GM19239 (cell line): ENCODE results near the gene CALHM3.

Experiments used
- DNase-seq: peaks from one replicate; pipeline ENCODE4 v3.0.0; 2011; ENCODE audit warnings: low spot score; ENCODE audit not compliant: insufficient read length
- FAIRE-seq: peaks from 2 replicates; lab custom pipeline; 2011; peaks lifted over from hg19 to GRCh38; lab: Jason Lieb, UNC

Gene CALHM3

DNA sequence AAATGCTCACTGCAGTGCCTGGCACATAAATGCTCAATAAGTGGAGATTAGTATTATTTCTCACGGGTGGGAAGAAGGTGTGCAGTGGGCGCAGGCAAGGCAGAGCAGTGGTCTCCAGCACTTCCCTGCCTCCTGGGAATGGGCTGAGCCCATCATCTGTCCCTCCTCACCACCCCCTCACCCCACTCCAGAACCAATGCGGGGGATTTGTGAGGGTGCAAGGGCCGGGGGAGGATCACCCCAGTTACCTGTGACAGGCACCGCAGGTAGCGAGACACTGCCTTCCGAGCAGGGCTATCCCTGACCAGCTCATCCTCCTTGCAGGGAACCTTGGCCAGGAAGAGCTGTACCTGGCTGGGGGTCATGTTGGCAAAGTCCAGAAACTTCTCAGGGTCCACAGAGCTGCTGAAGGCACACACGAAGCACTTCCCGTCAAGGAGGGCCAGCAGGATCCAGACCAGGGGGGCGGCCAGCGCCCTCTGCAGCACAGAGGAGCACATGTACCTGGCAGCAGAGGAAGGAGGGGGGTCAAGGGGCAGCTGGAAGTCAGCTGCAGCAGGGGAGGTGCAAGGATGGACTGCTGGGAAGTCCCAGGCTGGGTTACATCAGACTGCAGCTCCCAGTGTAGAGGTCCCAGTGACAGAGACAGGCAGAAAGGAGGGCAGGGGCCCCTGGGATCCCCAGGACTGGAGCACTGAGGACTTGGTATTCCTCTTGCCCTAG, 2.8 kb downstream of the CALHM3 start:
- DNase-seq (no peak), FAIRE-seq (no peak)

DNA sequence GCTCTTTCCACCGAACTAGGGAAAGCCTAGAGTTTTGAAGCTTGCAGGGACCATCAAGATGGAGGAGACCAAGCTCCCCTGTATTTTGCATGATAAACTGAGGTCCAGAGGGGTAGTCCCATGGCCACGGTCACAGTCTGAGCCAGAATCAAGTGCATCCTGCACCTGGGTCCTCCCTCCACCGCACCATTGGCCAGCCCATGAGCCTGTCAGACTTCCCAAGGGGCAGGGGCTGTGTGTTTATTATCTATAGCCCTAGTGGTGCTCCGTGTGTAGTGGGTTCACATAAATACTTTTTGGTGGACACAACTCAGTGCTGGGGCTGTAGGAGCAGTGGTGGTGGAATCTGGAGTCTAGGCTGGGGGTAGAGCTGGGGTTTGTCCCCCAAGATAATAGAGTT, 3.6 kb downstream of the CALHM3 start:
- DNase-seq, result no peak
- FAIRE-seq, result no peak

DNA sequence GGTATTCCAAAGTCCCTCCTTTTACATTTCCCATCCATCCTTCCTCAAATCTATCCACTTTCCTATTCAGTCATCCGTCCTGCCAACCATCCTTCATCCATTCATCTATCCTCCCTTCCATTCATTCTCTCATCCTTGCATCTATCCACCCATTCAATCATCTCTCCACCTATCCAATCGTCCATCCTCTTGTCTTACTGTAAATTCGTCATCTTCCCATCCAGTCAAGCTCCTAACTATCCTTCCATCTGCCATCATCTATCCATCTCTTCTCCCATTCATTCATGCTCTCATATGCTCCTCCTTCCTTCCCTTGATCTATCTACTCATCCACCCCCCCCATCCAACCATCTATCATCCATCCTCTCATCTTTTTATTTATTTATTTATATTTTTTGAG, 5.0 kb downstream of the CALHM3 start:
- FAIRE-seq (no peak), DNase-seq (no peak)

DNA sequence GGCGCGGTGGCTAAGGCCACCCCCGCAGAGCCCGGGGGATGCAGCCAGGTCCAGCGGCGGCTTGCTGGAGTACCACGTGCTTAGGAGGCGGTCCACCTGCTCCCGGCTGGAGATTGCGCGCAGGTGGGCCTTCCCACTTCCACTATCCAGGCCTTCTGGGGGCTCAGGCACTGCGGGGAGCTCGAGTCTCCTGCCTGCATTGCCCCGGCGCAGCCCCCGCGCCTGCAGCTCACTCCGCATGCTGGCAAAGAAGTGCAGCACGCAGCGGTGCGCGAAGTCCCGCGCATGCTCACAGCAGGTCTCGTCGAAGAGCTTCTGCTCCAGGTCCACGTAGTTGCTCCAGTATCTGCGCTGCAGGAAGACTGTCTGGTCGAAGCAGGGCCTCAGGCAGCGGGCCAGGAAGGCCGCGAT, 5.8 kb downstream of the CALHM3 start:
- DNase-seq (no peak), FAIRE-seq (no peak)

DNA sequence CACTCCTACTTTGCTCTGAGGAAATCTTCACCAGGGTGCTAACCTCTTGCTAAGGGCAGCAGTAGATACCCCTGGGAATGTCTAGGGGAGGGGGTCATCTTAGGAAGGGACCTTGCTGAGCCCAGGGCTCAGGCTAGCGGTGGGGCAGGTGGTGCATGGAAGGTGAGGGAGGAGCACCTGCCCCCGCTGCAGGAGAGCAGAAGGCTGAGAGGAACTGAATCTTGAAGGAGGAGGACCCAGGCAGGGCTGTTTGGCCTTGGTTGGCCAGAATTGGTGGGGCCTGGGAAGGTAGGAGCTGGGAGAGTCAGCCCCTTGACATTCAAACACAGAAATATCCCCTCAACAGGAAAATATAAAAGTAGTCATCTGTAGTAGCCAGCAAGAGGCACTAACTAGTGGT, 7.0 kb downstream of the CALHM3 start:
- FAIRE-seq, result peak; percentile 80
- DNase-seq, result no peak

DNA sequence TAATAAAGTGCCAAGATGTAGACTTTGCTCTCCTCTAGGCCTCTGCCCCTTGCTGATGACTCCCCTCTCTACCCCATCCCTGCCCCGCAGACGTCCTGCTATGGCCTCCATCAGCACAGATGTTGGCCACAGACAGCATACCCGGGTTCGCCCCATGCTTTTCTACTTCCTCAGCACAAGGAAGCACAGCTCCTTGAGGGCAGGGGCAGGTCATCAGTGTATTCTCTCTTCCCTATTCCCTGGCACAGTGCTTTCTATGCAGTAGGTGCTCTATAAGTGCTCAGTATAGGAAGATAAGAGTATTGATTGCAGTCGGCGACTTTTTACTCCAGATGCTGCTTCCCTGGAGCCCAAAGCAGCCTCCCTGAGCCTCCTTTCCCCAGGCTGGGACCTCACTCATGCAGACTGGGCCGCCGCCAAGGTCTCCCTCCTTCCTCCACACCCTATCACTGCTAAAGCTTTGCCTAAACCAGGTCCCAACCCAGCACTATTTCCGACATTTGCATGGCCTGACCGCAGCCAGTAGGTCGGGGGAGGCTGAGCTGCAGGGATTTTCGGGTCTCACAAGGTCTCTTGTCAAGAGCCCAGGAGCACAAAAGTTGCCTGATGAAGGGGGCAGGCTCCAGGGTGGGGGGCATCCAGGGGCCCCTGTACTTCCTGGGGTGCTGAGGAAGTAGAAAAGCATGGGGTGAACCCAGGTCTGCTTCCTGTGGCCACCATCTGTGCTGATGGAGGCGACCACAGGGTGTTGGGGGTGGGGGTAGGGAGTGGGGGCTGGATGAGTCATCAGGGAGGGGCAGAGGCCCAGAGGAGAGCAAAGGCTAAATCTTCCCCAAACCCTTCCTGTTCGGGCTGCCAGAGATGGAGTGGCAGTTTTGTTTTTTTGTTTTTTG, 8.0 kb downstream of the CALHM3 start:
- DNase-seq (peak; percentile 72), FAIRE-seq (peak; percentile 99)

DNA sequence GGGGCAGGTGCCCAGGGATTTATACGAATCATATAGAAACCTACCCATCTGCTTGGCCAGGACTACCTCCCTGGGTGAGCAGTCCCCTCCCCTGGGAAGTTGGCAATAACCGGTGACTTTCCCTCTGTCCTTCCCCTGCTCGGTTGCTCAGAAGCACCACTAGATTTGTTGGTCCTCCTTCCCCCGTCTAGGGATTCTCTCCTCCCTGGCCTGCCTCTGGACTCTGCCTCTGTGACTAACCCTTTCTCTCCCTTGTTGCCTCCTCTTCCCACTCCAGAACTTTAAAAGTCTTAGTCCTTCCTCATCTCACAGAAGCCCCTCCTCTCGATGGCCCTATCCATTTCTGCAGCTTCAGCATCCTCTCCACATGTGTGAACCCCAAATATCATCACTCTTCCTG, 9.8 kb downstream of the CALHM3 start:
- FAIRE-seq (peak; percentile 45), DNase-seq (no peak)

DNA sequence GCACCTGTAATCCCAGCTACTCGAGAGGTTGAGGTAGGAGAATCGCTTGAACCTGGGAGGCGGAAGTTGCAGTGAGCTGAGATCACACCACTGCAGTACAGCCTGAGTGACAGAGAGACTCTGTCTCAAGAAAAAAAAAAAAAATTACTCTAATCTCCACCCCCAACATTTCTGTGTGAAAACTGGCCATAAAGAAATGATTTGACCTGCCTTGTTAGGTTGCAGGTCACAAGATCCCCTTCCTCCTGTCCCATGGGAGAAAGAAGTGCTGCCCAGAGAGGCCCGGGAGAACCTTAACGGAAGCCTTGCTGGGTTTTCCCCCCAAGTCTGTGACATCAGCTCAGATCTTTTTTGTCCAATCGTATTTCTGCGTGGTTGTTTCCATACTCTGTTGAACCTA, 11.6 kb downstream of the CALHM3 start:
- DNase-seq (no peak), FAIRE-seq (peak; percentile 80)

DNA sequence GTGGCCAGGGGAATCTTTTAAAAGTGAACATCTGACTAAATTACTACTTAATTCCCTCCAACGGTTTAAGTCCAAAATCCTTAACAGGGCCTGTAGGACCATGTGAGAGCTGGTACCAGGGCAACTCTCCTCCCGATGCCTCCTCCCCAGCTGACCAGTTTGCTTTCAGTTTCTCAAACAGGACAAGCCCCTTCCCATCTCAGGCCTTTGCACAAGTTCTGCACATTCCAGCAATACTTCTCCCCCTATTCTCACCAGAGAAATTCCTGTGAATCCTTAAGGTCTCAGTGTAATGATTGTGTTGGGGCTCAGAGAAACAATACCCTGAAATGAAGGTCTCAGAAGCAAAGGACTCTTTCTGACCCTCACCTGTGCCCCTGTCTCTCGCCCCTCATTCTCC, 12.3 kb downstream of the CALHM3 start:
- DNase-seq (no peak), FAIRE-seq (peak; percentile 74)

DNA sequence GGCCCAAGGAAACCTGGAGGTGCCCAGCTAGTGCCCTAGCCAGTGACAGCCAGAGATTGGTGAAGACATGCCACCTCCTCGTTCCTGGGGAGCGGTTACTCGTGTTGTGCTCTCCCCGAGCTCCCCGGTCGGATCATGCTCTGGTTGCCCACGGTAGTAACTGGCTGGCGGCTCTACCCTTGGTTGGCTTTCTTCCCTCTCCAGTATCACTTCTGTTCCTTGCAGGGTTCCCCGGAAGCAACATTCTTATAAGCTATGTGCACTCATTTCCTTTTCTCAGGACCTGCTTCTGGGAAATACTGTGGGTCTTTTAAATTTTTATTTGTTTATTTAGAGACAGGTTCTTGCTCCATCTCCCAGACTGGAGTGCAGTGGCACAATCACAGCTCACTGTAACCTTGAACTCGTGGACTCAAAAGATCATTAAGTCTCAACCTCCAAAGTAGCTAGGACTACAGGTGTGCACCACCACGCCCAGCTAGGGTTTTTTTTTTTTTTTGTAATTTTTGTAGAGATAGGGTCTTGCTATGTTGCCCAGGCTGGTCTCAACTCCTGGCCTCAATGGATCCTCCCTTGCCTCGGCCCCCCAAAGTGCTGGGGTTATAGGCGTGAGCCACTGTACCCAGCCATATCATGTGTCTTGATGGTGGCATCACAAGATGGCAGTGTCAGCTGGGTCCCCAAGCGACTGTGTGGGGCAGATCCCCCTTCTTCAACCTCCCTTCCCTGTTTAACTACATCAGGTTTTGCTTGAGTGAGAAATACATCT, 13.4 kb downstream of the CALHM3 start:
- DNase-seq (no peak), FAIRE-seq (no peak)

DNA sequence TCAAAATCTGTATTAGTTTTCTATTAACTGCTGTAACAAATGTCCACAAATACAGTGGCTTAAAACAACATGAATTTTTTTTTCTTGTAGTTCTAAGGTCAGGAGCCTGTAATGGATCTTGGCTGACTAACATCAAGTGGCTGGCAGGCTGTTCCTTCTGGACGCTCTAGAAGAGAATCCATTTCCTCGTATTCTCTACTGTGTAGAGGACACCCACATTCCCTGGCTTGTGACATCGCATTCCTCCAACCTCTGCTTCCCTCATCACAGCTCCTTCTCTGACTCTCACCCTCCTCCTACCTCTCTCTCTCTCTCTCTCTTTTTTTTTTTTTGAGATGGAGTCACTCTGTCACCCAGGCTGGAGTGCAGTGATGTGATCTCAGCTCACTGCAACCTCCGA, 15.5 kb downstream of the CALHM3 start:
- DNase-seq (no peak), FAIRE-seq (no peak)

DNA sequence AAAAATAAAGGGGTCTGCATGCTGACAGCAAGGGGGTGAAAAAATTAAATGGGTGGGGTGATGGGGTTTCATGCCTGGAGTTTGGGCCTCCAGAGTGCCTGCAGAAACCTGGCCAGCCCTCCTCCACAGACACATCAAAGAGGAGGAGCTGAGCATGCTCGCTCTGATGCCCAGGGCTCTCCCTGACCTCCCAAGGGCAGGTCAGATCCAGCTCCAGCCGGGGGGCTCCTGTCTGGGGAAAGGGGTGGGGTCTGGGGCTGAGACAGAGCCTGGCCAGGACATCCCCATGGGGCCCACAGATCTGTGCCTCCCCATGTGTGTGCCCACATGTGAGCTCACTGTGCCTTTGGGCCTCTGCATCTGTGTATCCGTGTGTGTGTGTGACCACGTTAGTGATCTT, 19.4 kb downstream of the CALHM3 start:
- DNase-seq (no peak), FAIRE-seq (no peak)

DNA sequence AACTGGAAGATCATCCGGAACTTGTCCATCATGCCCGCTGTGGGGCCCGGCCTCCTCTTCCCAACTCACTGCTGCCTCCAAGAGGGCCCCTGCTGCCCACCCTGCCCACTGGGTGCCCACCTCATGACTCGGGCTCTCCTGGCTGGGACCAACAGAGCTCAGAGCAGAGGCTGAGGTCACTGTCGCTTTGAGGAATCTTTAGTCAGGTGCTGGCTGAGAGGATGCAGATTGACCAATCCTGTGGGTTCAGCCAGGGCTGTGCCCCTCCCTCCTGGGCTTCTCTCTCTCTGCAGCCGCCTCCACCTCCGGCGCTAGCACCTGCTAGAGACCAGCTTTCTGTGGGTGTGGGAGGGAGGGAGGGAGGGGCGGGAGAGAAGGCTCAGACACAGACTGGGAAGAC, 20.3 kb downstream of the CALHM3 start, which contains the start of gene CALHM1:
CALHM1 (minus strand) TSS at position 181 of the 400 bp plus-strand sequence; CDS start at position 32, 149 bp downstream.
- peak; percentile 65 for DNase-seq
- no peak for FAIRE-seq

DNA sequence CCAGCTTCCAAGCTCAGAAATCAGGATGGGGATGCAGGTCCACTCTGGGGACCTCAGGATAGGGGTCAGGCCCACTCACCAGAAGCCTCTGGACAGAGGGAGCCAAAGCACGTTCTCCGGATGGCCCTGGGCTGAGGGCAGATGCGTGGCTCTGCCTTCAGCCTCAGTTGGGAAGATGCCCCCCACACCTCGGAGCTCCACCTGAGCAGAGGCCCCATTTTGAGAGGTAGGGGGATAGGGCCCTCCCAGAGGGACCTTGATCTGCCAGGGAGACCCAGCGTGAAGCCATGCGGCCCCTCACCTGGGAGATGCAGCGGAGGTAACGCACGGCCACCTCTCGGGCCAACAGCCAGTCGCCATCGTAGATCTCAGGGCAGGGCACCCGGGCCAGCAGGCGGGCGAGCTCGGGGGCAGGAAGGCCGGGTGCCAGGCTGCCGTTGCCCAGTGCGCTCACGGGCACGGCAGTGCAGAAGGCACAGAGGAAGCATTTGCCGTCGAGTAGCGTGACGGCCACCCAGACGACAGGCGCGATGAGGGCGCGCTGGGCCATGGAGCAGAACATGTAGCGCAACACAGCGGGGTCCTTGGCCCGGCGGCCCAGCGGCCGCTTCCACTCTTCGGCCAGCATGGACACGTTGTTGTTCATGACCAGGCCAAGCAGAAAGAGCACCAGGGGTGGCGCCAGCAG, 21.0 kb downstream of the CALHM3 start:
- FAIRE-seq, result no peak
- no peak for DNase-seq

DNA sequence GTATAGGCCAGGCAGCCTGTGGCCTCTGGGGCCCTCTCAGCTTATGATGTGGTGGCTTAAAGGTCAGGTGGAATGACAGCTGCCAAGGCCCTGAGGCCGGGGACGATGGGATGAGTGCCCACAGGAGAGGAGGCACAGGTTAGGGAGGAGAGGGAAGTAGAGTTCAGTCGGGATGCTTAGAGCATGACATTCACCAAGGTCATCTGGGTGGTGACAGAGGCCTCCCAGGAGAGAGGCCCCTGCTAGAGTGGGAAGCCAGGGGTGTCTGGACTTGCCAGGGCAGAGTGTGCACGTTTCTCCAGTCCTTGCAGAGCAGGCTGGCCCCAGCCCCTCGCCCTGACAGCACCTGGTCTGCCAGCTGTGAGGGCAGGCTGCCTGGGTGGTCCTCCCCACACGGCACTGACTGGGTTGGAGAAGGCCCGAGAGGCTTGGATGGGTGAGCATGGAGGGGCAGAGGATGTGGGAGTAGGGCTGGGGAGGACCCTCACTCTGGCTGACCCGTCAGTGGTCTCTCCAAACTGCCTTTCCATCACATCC, 21.8 kb downstream of the CALHM3 start:
- DNase-seq (no peak), FAIRE-seq (no peak)

DNA sequence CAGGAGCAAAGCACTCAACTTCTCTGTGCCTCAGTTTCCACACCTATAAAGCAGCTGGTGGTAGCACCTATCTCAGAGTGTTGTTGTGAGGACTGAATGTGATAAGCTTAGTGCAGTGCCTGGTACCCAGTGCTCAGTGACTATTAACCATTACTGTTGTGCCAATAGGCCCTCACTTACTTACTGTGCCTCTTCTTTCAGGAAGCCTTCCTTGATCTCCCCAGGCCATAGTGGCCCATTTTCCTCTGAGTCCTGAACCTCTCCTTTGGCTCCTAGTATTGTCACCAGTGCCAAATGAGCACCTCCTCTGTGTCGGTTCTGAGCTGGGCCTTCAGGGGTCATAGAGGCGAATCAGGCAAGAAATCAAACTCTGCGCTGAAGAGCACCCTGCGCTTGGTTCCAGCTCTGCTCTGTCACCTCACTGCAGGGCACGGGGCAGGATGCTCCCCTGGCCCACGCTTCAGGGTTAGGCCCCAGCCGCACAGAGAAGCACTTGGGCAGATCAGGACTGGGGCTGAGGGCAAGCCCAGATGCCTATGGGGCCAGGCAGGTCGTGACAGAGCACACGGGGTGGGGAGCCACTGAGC, 22.9 kb downstream of the CALHM3 start:
- FAIRE-seq (no peak), DNase-seq (no peak)

DNA sequence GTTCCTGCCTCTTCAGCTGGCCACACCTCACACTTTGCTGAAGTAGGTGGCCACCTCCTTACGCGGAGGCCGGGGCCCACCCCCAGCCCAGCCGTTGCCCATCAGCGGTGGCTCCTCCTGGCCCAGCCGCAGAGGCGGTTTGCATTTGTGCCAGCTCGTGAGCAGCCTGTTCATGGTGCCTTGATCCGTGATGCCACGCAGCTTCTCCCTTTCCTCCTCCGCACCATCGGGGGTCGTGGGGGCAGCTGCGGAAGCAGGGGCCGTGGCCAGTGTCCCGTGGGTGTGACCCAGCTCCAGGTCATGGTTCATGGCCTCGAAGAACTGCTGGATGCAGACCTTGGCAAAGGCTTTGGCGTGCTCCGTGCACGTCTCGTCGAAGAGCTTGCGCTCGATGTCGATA, 23.8 kb downstream of the CALHM3 start:
- no peak for DNase-seq
- no peak for FAIRE-seq

DNA sequence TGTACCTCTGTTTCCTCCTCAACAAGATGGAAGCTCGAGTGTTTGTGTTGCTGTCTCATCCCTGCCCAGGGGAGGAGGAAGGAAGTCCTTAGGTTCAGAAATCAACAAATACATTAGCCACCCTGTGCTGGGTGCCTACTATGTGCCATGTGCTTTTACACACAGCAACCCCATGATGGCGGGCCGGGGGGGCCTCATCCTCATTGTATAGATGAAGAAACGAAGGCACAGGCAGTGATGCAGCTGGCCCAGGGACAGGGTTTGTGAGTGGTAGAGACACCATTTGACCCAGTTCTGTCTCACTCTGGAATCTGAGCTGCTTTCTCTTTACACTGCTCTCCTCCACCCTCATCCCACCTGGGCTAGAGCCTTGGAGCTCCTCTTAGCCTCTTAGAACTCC, 25.0 kb downstream of the CALHM3 start:
- no peak for DNase-seq
- no peak for FAIRE-seq

DNA sequence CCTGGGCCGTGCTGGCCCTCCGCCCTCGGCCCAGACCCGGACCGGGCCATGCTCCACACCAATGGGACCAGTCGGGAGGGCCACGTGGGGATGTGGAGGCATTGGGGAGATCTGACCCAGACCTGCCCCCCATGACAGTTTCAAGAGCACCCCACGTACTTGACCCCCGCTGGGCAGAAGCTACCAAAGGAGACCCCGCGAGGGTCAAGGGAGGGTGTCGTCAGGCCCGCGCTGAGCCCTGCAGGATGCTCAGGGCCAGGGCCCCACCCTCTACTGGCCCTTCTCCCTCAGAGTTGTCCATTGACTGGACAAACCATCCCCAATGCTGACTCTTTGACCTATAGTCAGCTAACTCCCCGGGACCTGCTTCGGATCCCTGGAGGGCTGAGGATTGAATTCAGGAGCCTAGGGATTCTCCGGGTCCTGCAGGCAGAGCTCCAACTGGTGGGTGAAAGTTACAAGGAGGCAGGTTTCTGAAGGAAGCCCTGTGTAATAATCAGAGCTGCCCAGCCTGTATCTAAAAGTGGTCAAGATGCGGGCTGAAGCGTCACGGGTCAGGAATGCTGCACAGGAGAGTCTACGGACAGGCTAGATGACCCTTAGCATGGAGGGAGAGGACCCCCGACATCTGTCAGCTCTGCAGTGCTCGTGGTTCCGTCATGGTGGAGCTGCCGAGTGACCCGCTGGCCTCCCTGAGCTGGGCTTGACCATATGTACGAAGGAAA, 26.4 kb downstream of the CALHM3 start:
- FAIRE-seq, result no peak

More for the DNA sequence above, 26.4 kb downstream of the CALHM3 start:
- no peak for DNase-seq
